Hepatic stellate cell (primary cell): ENCODE results near the gene KLHL33.

Source experiments
- DNase-seq: peaks from one replicate; pipeline ENCODE4 v3.0.0; 2011; ENCODE audit warnings: low spot score

KLHL33 gene

DNA sequence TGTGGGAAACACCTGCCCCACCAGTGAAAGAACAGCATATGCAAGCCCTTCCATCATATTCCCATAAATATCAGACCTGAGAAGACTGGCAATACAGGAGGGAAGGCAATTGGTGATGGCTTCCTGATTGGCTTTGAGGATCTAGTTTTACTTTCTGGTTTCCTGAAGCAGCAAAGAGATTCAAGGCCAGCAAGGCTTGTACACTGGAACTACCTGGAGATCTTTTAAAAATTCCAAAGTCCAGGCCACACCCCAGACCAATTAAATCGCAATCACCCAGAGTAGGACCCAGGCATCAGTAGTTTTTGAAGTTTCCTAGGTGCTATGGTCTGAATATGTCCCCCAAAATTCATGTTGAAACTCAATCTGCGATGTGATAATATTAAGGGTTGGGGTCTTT, 19.7 kb downstream of the KLHL33 start:
- DNase-seq: no peak

- DNase-seq: peak; percentile 48
Measured at GRCh38 chr14:20415782-20416206, 20.2 kb downstream of the KLHL33 start.

GRCh38 chr14:20413744-20414082, 22.3 kb downstream of the KLHL33 start:
- no peak for DNase-seq

GRCh38 chr14:20412876-20413743, 22.9 kb downstream of the KLHL33 start, which contains the start of gene TEP1:
TSS of gene TEP1 (minus strand) at chr14:20413501. CDS start at chr14:20408439, 5,062 bp downstream.
- DNase-seq: peak; percentile 85

DNA sequence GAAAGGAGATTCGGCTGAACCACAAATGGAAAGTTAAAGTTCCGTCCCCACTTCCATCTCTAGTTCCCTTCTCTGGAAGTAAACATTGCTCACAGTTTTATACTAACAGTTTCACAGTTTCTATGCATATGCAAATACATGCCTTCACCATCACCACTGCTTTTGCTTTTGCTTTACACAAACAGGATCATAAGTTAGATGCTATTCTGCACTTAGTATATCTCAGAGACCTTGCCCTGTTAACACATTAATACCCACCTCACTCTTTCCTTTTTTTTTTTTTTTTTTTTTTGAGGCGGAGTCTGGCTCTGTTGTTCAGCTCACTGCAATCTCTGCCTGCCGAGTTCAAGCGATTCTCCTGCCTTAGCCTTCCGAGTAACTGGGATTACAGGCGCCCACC, 23.6 kb downstream of the KLHL33 start:
- no peak for DNase-seq

- DNase-seq: peak; percentile 66
Measured at GRCh38 chr14:20409226-20409625, 26.7 kb downstream of the KLHL33 start.

GRCh38 chr14:20403521-20403920, 32.4 kb downstream of the KLHL33 start:
- DNase-seq: no peak

- DNase-seq: no peak
Measured at GRCh38 chr14:20400965-20401593, 34.9 kb downstream of the KLHL33 start.

DNA sequence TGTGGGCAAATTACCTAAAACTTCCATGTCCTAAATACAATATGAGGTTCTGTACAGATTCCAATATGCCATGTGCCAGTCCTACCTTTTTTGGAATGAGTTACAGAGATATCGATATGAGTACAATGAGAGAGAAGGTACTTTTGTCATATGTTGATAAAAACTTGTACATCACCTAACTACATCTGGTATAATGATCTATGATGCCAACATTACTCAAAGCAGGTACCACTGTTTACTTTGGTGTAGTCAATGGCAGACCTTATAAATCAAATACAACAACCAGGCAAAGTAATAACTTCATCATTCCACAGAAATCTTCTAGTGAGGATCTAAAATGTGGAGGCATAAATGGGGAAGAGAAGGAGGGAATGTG, 35.4 kb downstream of the KLHL33 start:
- DNase-seq: no peak

GRCh38 chr14:20397511-20397910, 38.5 kb downstream of the KLHL33 start:
- DNase-seq: no peak

DNA sequence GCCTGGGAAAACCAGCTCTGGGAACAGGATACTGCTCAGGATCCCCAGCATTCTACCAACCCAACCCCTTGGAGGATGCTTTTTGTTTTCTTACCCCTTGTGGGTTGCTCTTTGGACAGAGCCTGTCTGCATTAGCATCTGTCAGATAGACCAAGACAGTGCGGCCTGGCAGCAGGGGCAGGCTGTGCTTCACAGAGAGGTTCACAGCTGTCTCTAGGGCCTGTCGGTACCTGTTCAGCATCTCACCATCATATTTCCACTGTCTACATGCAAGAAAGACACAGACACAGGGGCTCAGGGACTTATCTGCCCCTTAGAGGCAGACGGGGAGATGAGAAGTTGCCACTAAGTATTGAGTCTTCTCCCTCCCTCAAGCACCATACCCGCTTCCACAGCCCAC, 44.5 kb downstream of the KLHL33 start:
- DNase-seq: no peak

DNA sequence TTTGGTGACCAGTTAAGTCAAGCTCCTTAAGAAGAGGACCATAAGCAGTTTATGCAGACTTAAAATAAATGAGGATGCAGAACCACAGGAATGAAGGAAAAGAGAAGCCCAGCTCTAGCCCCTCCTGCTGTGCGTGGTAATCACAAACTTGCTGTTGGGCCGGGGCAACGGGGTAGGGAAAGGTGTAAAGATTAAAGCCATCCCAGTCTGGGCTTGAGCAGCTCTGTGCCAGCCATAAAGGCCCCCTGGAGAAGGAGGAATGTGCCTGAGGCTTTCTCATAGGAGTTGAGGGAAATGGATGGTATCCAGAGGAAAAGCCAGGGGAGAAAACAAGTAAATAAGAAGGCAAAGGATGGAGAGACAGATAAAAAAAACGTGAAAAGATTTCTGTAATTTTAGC, 47.8 kb downstream of the KLHL33 start:
- DNase-seq: no peak

- no peak for DNase-seq
Measured at GRCh38 chr14:20387576-20387975, 48.4 kb downstream of the KLHL33 start.

DNA sequence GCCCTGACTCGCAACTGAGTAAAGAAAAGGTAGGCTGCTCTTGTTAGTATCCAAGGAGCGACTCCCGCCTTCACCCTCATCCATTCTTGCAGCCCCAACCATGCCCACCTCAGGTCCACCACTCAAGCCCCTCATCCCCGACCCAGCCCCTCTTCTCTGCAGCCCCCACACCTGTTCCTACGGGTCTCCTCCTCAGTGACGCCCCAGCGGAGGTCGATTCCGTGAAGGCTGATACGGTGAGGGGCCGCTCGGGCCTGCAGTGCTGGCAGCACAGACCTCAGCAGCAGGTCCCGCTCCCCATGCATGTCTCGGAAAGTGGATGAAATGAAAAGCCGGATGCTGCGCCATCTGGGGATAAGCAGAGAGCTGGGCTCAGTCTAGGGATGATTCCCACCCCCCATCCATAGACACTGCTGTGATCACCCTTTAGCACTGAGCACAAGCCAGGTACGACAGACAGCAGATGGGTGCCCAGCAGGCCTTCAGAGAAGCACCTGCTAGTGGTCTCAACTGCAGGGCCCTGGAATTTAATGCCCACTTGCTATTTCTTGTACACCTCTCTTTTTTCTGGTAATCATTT, 49.6 kb downstream of the KLHL33 start:
- no peak for DNase-seq

GRCh38 chr14:20384886-20385285, 51.1 kb downstream of the KLHL33 start:
- no peak for DNase-seq

DNA sequence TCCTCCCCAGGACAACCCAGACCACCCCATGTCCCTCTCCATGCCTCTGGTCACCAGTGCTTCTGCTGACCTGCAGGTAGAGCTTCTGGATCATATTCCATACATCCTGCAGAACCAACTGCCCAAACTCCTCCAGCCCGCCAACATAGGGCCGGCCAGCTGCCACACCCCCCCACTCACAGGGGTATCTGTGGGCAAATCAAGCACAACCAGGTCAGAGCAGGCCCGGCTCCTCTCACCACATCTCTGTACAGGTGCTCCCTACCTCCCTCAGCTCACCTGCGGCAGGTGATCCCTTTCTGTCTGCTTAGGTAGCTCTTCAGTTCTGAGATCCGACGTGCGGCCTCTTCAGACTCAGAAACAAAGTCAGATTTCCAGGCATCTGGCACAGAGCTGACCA, 51.6 kb downstream of the KLHL33 start:
- no peak for DNase-seq

DNA sequence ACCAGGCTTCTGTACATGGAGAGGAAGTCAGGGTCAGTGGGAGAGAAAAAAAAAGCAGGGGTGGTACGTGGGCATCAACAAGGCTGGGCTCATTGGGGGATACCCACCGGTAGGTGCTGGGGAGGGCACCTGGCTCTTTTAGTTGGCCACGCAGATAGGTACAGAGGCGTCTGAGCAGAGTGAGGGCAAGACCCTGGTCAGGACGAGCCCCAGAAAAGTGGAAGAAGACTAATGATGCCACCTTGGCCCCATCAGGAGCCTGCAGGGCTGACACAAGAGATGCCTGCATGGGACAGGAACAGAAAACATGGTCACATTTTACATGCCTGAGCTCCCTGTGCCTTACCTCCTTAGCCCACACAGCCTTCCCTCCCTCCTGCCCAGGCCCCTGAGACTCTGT, 52.3 kb downstream of the KLHL33 start:
- DNase-seq: no peak

GRCh38 chr14:20383032-20383431, 52.9 kb downstream of the KLHL33 start:
- no peak for DNase-seq

GRCh38 chr14:20382526-20382925, 53.4 kb downstream of the KLHL33 start:
- DNase-seq: no peak

- no peak for DNase-seq
Measured at GRCh38 chr14:20381341-20381740, 54.6 kb downstream of the KLHL33 start.

DNA sequence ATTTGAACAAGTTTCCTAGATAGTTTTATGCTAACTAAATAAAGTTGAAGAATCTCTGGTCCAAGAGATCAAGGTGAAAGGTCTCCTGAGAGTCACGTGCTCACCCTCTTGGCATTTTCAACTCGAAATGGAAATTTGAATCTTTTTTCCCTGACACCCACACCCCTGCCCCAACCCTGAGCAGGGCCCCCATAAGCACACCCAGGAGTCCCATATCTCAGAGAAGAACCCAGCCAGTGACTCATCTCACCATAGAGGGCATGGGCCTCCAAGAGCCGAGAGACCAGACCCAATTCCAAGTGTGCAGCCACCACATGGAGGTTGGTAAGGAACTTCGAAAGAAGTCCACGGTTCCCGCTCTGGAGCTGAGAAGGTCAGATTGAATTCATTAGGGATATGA, 55.3 kb downstream of the KLHL33 start:
- DNase-seq: no peak

- DNase-seq: no peak
Measured at GRCh38 chr14:20379743-20380142, 56.2 kb downstream of the KLHL33 start.

GRCh38 chr14:20377171-20377570, 58.8 kb downstream of the KLHL33 start:
- no peak for DNase-seq
